PC-9 (cell line): ENCODE data around the gene KRTAP5-6.

ENCODE experiments used
- EZH2 ChIP-seq: fragments of 200-600 bp; sonication (generic); IDR thresholded peaks from 2 replicates; pipeline ENCODE4 v1.8.0; 2017; ENCODE audit warnings: antibody characterized with exemption, low read depth
- TF ChIP-seq, protein P1 (sequence below): fragments of 200-600 bp; sonication (generic); conservative IDR thresholded peaks from 2 replicates; pipeline ENCODE4 v1.6.1; 2017; ENCODE audit warnings: mixed run types, antibody characterized with exemption, mild to moderate bottlenecking, moderate library complexity

DNA sequence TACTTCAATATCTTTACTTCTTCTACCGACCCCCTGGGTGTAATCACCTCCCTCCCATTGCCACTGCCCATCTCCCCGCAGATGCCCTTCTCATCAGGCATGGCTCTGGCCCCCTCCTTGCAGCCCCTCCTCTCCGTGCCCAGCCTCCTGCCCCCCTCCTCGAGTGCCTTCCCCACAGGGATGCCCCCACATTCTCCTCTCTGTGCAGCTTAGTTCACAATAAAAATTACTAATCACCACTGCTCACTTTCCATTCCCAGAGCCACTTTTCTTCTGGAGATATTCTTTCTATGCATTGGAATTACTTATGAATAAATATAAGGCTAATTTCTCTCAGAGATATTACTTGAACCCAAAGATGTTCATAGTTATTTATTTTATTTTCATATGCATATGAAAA, 31.3 kb downstream of the KRTAP5-6 start:
- TF ChIP-seq, protein P1, sequence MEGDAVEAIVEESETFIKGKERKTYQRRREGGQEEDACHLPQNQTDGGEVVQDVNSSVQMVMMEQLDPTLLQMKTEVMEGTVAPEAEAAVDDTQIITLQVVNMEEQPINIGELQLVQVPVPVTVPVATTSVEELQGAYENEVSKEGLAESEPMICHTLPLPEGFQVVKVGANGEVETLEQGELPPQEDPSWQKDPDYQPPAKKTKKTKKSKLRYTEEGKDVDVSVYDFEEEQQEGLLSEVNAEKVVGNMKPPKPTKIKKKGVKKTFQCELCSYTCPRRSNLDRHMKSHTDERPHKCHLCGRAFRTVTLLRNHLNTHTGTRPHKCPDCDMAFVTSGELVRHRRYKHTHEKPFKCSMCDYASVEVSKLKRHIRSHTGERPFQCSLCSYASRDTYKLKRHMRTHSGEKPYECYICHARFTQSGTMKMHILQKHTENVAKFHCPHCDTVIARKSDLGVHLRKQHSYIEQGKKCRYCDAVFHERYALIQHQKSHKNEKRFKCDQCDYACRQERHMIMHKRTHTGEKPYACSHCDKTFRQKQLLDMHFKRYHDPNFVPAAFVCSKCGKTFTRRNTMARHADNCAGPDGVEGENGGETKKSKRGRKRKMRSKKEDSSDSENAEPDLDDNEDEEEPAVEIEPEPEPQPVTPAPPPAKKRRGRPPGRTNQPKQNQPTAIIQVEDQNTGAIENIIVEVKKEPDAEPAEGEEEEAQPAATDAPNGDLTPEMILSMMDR = no peak
- no peak for TF ChIP-seq EZH2
